Astrocyte (in vitro differentiated cells and primary cell): Measurements from ENCODE around the gene USPL1. TPM values are rescaled to one million over a fixed set of nuclear protein-coding genes. Genes with fewer than 3 reads are reported as not detected.
"Not testable (repeated sequence)": the region's sequence is repeated elsewhere in the genome, so short reads cannot be mapped to it uniquely, and the experiment has no call there.

Source experiments
- DNase-seq: peaks from one replicate; pipeline ENCODE4 v3.0.0-alpha.2; 2010; ENCODE audit warnings: low read depth
- FAIRE-seq: peaks from 2 replicates; lab custom pipeline; 2011; peaks lifted over from hg19 to GRCh38; lab: Jason Lieb, UNC
- H2AFZ ChIP-seq: 2 replicates; pipeline ENCODE4 v1.6.0; 2012; ENCODE audit warnings: low read depth, low read length, inconsistent platforms
- H3K27ac ChIP-seq: 2 replicates; pipeline ENCODE4 v1.5.1; 2011; ENCODE audit warnings: low read depth, low read length, inconsistent platforms
- H3K27me3 ChIP-seq: 2 replicates; pipeline ENCODE4 v1.6.0; 2011; ENCODE audit warnings: low read length, inconsistent platforms; ENCODE audit not compliant: insufficient read depth
- H3K36me3 ChIP-seq: 2 replicates; pipeline ENCODE4 v1.5.1; 2011; ENCODE audit warnings: low read length, inconsistent platforms; ENCODE audit not compliant: insufficient read depth
- H3K4me1 ChIP-seq: 2 replicates; pipeline ENCODE4 v1.5.1; 2011; ENCODE audit warnings: low read length, inconsistent platforms; ENCODE audit not compliant: insufficient read depth
- H3K4me2 ChIP-seq: 2 replicates; pipeline ENCODE4 v1.6.0; 2012; ENCODE audit warnings: low read length, inconsistent platforms
- H3K4me3 ChIP-seq: 2 replicates; pipeline ENCODE4 v1.5.1; 2011; ENCODE audit warnings: low read depth, mild to moderate bottlenecking, low read length, inconsistent platforms; ENCODE audit not compliant: insufficient read depth
- H3K79me2 ChIP-seq: 2 replicates; pipeline ENCODE4 v1.6.0; 2012; ENCODE audit warnings: mild to moderate bottlenecking, low read length, inconsistent platforms; ENCODE audit not compliant: insufficient read depth
- H3K9ac ChIP-seq: 2 replicates; pipeline ENCODE4 v1.6.0; 2012; ENCODE audit warnings: mild to moderate bottlenecking, low read length, inconsistent platforms
- H3K9me3 ChIP-seq: 2 replicates; pipeline ENCODE4 v1.5.1; 2012; ENCODE audit warnings: low read depth, mild to moderate bottlenecking, low read length, inconsistent platforms; ENCODE audit not compliant: insufficient read depth
- H4K20me1 ChIP-seq: 2 replicates; pipeline ENCODE4 v1.6.0; 2012; ENCODE audit warnings: low read length, inconsistent platforms; ENCODE audit not compliant: insufficient read depth
- H3K27ac Mint-ChIP-seq: one replicate; pipeline ENCODE4 v1.8.0; 2021; ENCODE audit warnings: mild to moderate bottlenecking, mixed read lengths; ENCODE audit not compliant: unreplicated experiment
- H3K27me3 Mint-ChIP-seq: one replicate; pipeline ENCODE4 v1.8.0; 2021; ENCODE audit warnings: low read depth, mixed read lengths; ENCODE audit not compliant: unreplicated experiment
- H3K36me3 Mint-ChIP-seq: one replicate; pipeline ENCODE4 v1.8.0; 2021; ENCODE audit warnings: low read depth, mixed read lengths; ENCODE audit not compliant: unreplicated experiment
- H3K4me1 Mint-ChIP-seq: one replicate; pipeline ENCODE4 v1.8.0; 2021; ENCODE audit warnings: low read depth, mixed read lengths; ENCODE audit not compliant: unreplicated experiment
- H3K4me3 Mint-ChIP-seq: one replicate; pipeline ENCODE4 v1.8.0; 2021; ENCODE audit warnings: mild to moderate bottlenecking, moderate library complexity, mixed read lengths; ENCODE audit not compliant: unreplicated experiment
- H3K9me3 Mint-ChIP-seq: one replicate; pipeline ENCODE4 v1.8.0; 2021; ENCODE audit warnings: mild to moderate bottlenecking, mixed read lengths; ENCODE audit not compliant: unreplicated experiment
- CTCF ChIP-seq: IDR thresholded peaks from 2 replicates; pipeline ENCODE4 v1.5.1; 2011; ENCODE audit warnings: low read depth, mild to moderate bottlenecking, inconsistent platforms, low read length, moderate library complexity; ENCODE audit not compliant: insufficient read depth
- EZH2 ChIP-seq: IDR thresholded peaks from 2 replicates; pipeline ENCODE4 v1.6.1; 2012; ENCODE audit warnings: mild to moderate bottlenecking, low read length, inconsistent platforms; ENCODE audit not compliant: insufficient read depth
- total RNA-seq: library from RNA; stranded (reverse); gene quantifications from 2 replicates; pipeline ENCODE4 v1.2.1, GENCODE V29; 2021

USPL1 gene
- total RNA-seq, 1 donor from 2014 or later: 29.6 TPM

GRCh38 chr13:30601836-30602235, 15.9 kb upstream of the USPL1 start:
- FAIRE-seq (no peak), DNase-seq (no peak)
- Histone ChIP-seq H3K4me2 (no peak overlapping the region), H2AFZ (no peak overlapping the region), H3K27me3 (no peaks in the 10 kb centered on the region), H3K9me3 (no peaks in the 10 kb centered on the region), H3K36me3 (no peaks in the 10 kb centered on the region), H3K27ac (no peak overlapping the region), H3K4me3 (no peak overlapping the region), H3K4me1 (no peaks in the 10 kb centered on the region), H3K79me2 (no peaks in the 10 kb centered on the region), H4K20me1 (no peaks in the 10 kb centered on the region), H3K9ac (no peak overlapping the region)
- Mint-ChIP-seq H3K27ac (no peak overlapping the region), H3K27me3 (no peaks in the 10 kb centered on the region), H3K4me1 (peaks cover 7% of the 10 kb centered on the region), H3K4me3 (no peak overlapping the region), H3K36me3 (no peaks in the 10 kb centered on the region), H3K9me3 (no peaks in the 10 kb centered on the region)
- no peak for TF ChIP-seq CTCF
- TF ChIP-seq EZH2: no peak

- Histone ChIP-seq H3K27ac (no peak overlapping the region), H3K9me3 (no peaks in the 10 kb centered on the region), H3K79me2 (no peaks in the 10 kb centered on the region), H4K20me1 (no peaks in the 10 kb centered on the region), H3K27me3 (no peaks in the 10 kb centered on the region), H3K4me2 (no peak overlapping the region), H3K4me3 (no peak overlapping the region), H3K4me1 (no peaks in the 10 kb centered on the region), H2AFZ (no peak overlapping the region), H3K9ac (no peak overlapping the region), H3K36me3 (no peaks in the 10 kb centered on the region)
- Mint-ChIP-seq H3K4me1 (no peaks in the 10 kb centered on the region), H3K36me3 (no peaks in the 10 kb centered on the region), H3K27me3 (no peaks in the 10 kb centered on the region), H3K27ac (no peak overlapping the region), H3K4me3 (no peak overlapping the region), H3K9me3 (no peaks in the 10 kb centered on the region)
- FAIRE-seq (no peak), DNase-seq (no peak)
- TF ChIP-seq CTCF: no peak
- TF ChIP-seq EZH2: no peak
These were observed 12.7 kb upstream of the USPL1 start for GRCh38 chr13:30605052-30605451.

DNA sequence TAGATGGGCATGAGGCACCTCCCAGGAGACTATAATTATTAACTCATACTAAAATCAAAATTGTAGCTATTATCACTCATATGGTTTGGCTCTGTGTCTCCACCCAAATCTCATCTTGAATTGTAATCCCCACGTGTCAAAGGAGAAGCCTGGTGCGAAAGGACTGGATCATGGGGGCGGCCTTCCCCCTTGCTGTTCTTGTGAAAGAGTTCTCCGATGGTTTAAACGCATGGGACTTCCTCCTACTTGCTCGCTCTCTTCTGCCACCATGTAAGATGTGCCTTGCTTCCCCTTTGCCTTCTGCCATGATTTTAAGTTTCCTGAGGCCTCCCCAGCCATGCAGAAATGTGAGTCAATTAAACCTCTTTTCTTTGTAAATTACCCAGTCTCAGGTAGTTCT, 10.5 kb upstream of the USPL1 start:
- not testable (repeated sequence) for H3K79me2 ChIP-seq, H3K4me3 Mint-ChIP-seq, H3K9ac ChIP-seq, H3K4me3 ChIP-seq, FAIRE-seq, H3K36me3 Mint-ChIP-seq, H3K4me1 ChIP-seq, H3K27ac Mint-ChIP-seq, H4K20me1 ChIP-seq, H3K36me3 ChIP-seq, H3K27ac ChIP-seq, H3K4me1 Mint-ChIP-seq, H3K4me2 ChIP-seq, H3K9me3 ChIP-seq, H3K27me3 Mint-ChIP-seq, H3K9me3 Mint-ChIP-seq, DNase-seq, H2AFZ ChIP-seq, H3K27me3 ChIP-seq
